Ectodermal cell (in vitro differentiated cells): ENCODE measurements around the gene ZNF287.
"Not testable (repeated sequence)": the region's sequence is repeated elsewhere in the genome, so short reads cannot be mapped to it uniquely, and the experiment has no call there.

Experiments used
- H3K27ac ChIP-seq: 2 replicates; pipeline ENCODE4 v1.7.0; 2013; ENCODE audit warnings: mild to moderate bottlenecking, low read depth, low read length; ENCODE audit not compliant: insufficient read depth, poor library complexity, severe bottlenecking
- H3K27me3 ChIP-seq: 2 replicates; pipeline ENCODE4 v1.7.0; 2013; ENCODE audit warnings: mild to moderate bottlenecking, low read length; ENCODE audit not compliant: insufficient read depth, control insufficient read depth, poor library complexity, severe bottlenecking
- H3K36me3 ChIP-seq: one replicate; pipeline ENCODE4 v1.7.0; 2013; ENCODE audit warnings: low read length; ENCODE audit not compliant: control insufficient read depth, insufficient read depth
- H3K4me1 ChIP-seq: one replicate; pipeline ENCODE4 v1.7.0; 2013; ENCODE audit warnings: low read length; ENCODE audit not compliant: control insufficient read depth, insufficient read depth
- H3K4me3 ChIP-seq: 2 replicates; pipeline ENCODE4 v1.7.0; 2013; ENCODE audit warnings: low read depth, low read length, control low read depth; ENCODE audit not compliant: insufficient read depth
- H3K9me3 ChIP-seq: 2 replicates; pipeline ENCODE4 v1.7.0; 2013; ENCODE audit warnings: mild to moderate bottlenecking, low read length, moderate library complexity; ENCODE audit not compliant: control insufficient read depth
- WGBS, 2 experiments: methylation state at CpG; one replicate each; pipeline ENCODE4 v1.1.7; 2013; ENCODE audit warnings: missing lambda C conversion rate in 2 of 2; 5-methylcytosine and 5-hydroxymethylcytosine counted together

The ZNF287 gene

DNA sequence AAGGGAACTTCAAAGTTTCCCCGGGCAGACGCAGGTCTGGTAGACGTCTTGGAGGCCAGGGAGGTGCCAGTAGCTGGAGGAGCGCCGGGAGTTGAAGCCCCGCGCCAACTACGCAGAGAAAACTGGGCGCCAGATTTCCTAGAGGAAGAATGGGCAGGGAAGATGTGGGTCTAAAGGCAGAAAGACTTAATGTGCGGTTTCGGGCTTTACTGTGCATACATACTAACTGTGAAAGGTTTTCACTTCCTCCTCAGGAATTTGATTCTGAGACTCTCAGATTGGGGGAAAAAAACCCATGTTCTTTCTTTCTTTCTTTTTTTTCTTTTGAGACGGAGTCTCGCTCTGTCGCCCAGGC is 331 bp upstream of the ZNF287 start:
- peak overlapping the region; percentile 81 for H3K4me3 ChIP-seq
- peaks cover 31% of the 10 kb centered on the region for H3K27me3 ChIP-seq
- no peak overlapping the region for H3K27ac ChIP-seq
- H3K4me1 ChIP-seq = no peaks in the 10 kb centered on the region
- no peaks in the 10 kb centered on the region for H3K36me3 ChIP-seq
- H3K9me3 ChIP-seq = no peaks in the 10 kb centered on the region
- 33 to 34% methylated on average over 14 of the region's 14 CpGs for WGBS, 2 experiments

DNA sequence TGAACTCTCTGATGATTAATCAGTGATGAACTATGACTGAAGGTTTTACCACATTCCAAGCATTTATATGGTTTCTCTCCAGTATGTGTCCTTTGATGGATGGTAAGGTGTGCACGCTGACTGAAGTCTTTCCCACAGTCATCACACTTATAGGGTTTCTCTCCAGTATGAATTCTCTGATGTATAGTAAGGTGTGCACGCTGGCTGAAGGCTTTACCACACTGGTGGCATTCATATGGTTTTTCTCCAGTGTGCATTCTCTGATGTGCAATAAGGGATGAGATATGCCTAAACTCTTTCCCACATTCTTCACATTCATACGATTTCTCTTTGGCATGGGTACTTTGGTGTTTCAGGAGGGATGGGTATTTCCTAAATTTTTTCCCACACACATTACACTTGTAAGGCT is 16.4 kb downstream of the ZNF287 start:
- Histone ChIP-seq H3K9me3 (peaks cover 11% of the 10 kb centered on the region), H3K4me3 (no peak overlapping the region), H3K27me3 (no peaks in the 10 kb centered on the region), H3K27ac (no peak overlapping the region), H3K36me3 (peaks cover 51% of the 10 kb centered on the region), H3K4me1 (no peaks in the 10 kb centered on the region)
- 97 to 100% methylated on average over 1 to 2 of the region's 3 CpGs for WGBS, 2 experiments

DNA sequence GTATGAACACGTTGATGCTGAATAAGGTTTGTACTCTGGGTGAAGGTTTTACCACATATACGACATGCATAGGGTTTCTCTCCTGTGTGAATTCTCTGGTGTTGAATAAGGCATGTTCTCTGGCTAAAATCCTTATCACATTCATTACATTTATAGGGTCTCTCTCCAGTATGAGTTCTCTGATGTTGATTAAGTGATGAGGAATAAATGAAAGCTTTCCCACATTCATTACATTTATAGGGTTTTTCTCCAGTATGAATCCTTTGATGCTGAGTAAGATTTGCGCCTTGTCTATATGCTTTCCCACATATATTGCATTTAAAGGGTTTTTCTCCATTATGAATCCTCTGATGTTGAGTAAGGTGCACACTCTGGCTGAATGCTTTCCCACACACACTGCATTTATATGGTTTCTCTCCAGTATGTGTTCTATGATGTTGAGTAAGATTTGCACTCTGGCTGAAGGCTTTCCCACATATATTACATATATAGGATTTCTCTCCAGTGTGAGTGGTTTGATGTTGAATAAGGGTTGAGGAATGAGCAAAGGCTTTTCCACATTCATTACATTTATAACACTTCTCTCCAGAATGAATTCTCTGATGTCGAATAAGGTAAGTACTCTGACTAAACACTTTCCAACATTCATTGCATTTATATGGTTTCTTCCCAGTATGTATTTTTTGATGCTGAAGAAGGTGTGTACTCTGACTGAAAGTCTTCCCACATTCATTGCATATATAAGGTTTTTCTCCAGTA is 16.9 kb downstream of the ZNF287 start:
- no peak overlapping the region for H3K27ac ChIP-seq
- no peaks in the 10 kb centered on the region for H3K4me1 ChIP-seq
- 96 to 97% methylated on average over 2 to 4 of the region's 4 CpGs for WGBS, 2 experiments
- no peaks in the 10 kb centered on the region for H3K27me3 ChIP-seq
- H3K36me3 ChIP-seq = peaks cover 46% of the 10 kb centered on the region
- H3K4me3 ChIP-seq = no peak overlapping the region
- peaks cover 11% of the 10 kb centered on the region for H3K9me3 ChIP-seq

DNA sequence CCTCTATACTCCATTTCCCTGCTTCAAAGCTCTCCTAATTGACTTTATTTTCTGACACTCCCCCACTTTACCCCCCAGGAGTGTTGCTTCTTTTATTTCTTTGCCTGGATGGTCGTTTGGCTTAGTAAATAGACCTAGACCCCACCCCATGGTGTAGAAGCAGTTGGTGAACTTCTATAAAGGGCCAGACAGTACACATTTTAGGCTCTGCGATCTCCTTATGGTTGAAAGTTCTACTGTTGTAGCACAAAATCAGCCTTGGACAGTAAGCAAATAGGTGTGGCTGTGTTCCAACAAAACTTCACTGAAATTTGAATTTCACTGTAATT is 31.9 kb downstream of the ZNF287 start:
- Histone ChIP-seq H3K36me3 (no peaks in the 10 kb centered on the region), H3K4me3 (no peak overlapping the region), H3K27me3 (no peaks in the 10 kb centered on the region), H3K27ac (no peak overlapping the region), H3K9me3 (no peaks in the 10 kb centered on the region), H3K4me1 (no peaks in the 10 kb centered on the region)
- 52 to 59% methylated on average over 2 of the region's 2 CpGs for WGBS, 2 experiments

DNA sequence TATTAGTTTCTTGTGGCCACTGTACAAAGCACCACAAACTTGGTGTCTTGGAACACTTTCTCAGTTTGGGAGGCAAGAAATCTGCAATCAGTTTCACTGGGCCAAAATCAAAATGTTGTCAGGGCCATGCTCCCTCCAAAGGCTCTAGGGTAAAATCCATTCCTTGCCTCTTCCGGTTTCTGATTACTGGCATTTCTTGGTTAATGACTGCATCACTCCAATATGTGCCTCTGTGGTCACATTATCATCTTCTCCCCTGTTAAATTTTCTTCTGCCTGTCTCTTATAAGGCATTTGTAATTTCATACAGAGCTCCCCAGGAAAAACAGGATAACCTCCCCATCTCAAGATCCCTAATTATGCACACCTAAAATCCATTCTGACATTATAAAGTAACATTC is 34.8 kb downstream of the ZNF287 start:
- Histone ChIP-seq H3K27me3 (no peaks in the 10 kb centered on the region), H3K4me3 (no peak overlapping the region), H3K4me1 (no peaks in the 10 kb centered on the region), H3K27ac (no peak overlapping the region), H3K9me3 (no peaks in the 10 kb centered on the region), H3K36me3 (no peaks in the 10 kb centered on the region)
- 90 to 95% methylated on average over 1 of the region's 1 CpG for WGBS, 2 experiments

DNA sequence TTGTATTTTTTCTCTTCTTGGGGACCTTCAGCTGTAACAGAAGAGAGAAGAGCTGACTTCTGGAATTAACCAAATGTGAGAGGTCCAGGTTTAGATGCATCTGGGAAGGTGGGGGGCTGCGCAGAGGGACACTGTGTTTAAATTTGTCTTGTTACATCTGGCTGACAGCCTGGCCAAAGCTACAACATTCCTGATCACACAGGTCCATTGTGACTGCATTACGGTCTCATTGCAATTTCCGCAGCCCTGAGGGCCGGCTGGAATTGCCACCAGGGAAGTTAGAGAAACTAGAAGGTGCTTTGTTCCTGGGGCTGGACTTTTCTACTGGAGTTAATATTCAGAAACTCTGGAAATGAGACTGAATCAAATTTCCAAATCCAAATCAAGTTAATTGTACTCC is 39.1 kb downstream of the ZNF287 start:
- no peaks in the 10 kb centered on the region for H3K27me3 ChIP-seq
- H3K4me3 ChIP-seq = no peak overlapping the region
- WGBS, 2 experiments = 84 to 87% methylated on average over 4 of the region's 4 CpGs
- no peaks in the 10 kb centered on the region for H3K9me3 ChIP-seq
- no peaks in the 10 kb centered on the region for H3K36me3 ChIP-seq
- H3K27ac ChIP-seq = no peak overlapping the region
- H3K4me1 ChIP-seq = no peaks in the 10 kb centered on the region

DNA sequence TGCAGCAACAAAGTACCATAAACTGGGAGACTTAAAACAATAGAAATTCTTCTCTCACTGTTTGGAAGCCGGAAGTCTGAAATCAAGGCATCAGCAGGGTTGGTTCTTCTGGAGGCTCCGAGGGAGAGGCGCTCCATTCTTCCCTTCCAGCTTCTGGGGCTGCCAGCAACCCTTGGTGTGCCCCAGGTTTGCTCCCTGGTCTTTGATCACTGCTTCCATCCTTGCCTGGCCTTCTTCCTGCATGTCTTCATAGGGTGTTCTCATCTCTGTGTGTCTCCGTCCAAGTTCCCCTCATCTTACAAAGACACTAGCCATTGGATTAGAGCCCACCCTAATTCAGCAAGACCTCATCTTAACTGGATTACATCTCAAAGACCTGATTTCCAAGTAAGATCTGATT is 41.7 kb downstream of the ZNF287 start:
- Histone ChIP-seq H3K9me3 (no peaks in the 10 kb centered on the region), H3K4me3 (no peak overlapping the region), H3K4me1 (no peaks in the 10 kb centered on the region), H3K27me3 (no peaks in the 10 kb centered on the region), H3K27ac (no peak overlapping the region), H3K36me3 (no peaks in the 10 kb centered on the region)
- 88 to 91% methylated on average over 4 of the region's 4 CpGs for WGBS, 2 experiments

DNA sequence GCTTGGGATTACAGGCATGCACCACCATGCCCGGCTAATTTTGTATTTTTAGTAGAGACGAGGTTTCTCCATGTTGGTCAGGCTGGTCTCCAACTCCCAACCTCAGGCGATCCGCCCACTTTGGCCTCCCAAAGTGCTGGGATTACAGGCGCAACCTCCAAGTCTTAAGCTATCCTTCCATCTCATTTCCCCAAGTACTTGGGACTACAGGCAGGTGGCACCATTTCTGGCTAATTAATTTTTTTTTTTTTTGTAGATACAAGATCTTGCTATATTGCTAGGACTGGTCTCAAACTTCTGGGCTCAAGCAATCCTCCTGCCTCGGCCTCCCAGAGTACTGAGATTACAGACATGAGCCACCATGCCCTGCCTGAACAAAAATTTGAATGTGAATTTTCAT is 43.4 kb downstream of the ZNF287 start:
- not testable (repeated sequence) for H3K9me3 ChIP-seq, H3K36me3 ChIP-seq, H3K27me3 ChIP-seq, H3K4me1 ChIP-seq, H3K27ac ChIP-seq, H3K4me3 ChIP-seq
- 91 to 92% methylated on average over 6 of the region's 6 CpGs for WGBS, 2 experiments

DNA sequence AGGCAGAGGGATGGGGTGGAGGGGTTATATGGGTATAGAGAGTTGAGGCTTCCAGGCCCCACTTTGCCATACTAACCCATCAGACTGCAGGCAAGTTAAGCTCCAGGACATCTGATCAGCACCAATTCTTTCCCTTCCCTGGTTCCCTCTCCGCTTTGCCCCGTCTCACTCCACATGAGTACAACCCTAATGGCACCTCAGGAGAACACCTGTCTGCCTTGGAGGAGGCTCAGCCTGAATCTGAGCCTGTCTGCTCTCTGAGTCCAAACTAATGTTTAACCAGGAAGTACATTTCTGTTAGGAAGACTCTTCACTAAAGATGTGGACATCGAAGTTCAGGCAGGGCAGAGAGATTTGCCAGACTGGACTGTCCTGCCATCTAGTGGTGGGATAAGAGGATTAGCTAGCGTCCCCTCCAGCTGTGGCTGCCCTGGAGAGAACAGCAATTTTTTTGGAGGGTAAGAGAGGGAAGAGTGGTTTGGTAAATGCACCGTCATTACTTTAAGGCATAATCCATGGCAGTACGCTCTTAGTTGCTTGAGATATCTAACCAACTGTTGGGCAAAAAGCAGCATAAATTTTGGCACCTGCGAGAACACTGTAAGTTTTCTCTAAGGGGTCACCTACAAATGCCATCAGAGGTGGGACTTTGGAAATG is 47.8 kb downstream of the ZNF287 start:
- H3K27ac ChIP-seq = no peak overlapping the region
- H3K9me3 ChIP-seq = no peaks in the 10 kb centered on the region
- H3K4me1 ChIP-seq = peaks cover 10% of the 10 kb centered on the region
- no peaks in the 10 kb centered on the region for H3K36me3 ChIP-seq
- no peak overlapping the region for H3K4me3 ChIP-seq
- 43 to 48% methylated on average over 7 of the region's 7 CpGs for WGBS, 2 experiments
- H3K27me3 ChIP-seq = no peaks in the 10 kb centered on the region

DNA sequence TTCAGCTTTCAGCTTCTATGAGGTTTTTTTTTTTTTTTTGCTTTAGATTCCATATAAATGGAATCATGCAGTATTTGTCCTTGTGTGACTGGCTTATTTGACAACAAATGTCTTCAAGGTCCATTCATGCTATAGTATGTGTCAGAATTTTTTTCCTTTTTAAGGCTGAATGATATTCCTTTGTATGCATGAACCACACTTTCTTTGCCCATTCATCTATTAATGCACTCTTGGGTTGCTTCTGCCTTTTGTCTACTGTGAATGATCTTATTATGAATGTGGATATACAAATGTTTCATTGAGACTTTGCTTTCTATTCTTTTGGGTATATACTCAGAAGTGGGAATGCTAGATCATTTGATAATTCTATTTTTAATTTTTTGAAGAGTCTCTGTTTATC is 50.0 kb downstream of the ZNF287 start:
- peaks cover 11% of the 10 kb centered on the region for H3K4me1 ChIP-seq
- H3K36me3 ChIP-seq = no peaks in the 10 kb centered on the region
- no peaks in the 10 kb centered on the region for H3K9me3 ChIP-seq
- no peak overlapping the region for H3K27ac ChIP-seq
- H3K4me3 ChIP-seq = no peak overlapping the region
- H3K27me3 ChIP-seq = no peaks in the 10 kb centered on the region
